GM18511 (cell line): ENCODE data around the gene SLC6A6.

Experiments used
- ATAC-seq: cut with Tn5 transposase; IDR thresholded peaks from one replicate; pipeline ENCODE4 v1.9.1; 2021; ENCODE audit warnings: mild to moderate bottlenecking, moderate library complexity; ENCODE audit not compliant: unreplicated experiment

Gene SLC6A6

GRCh38 chr3:14517601-14518431 lies 115.4 kb downstream of the SLC6A6 start:
- ATAC-seq: no peak

- ATAC-seq: no peak
Observed at GRCh38 chr3:14518432-14518802, 116.0 kb downstream of the SLC6A6 start.

GRCh38 chr3:14518893-14519292 lies 116.5 kb downstream of the SLC6A6 start:
- no peak for ATAC-seq

GRCh38 chr3:14519406-14519805 lies 117.0 kb downstream of the SLC6A6 start:
- ATAC-seq: no peak

- no peak for ATAC-seq
Observed at GRCh38 chr3:14520149-14520548, 117.7 kb downstream of the SLC6A6 start.

GRCh38 chr3:14520967-14521366 lies 118.6 kb downstream of the SLC6A6 start:
- no peak for ATAC-seq

- ATAC-seq: no peak
Observed at GRCh38 chr3:14521611-14522010, 119.2 kb downstream of the SLC6A6 start.

GRCh38 chr3:14522129-14522691 lies 119.8 kb downstream of the SLC6A6 start:
- no peak for ATAC-seq

- ATAC-seq: no peak
Observed at GRCh38 chr3:14522768-14523167, 120.4 kb downstream of the SLC6A6 start.

- ATAC-seq: no peak
Observed at GRCh38 chr3:14523792-14524191, 121.4 kb downstream of the SLC6A6 start.

- no peak for ATAC-seq
Observed at GRCh38 chr3:14524311-14524711, 121.9 kb downstream of the SLC6A6 start.

GRCh38 chr3:14524920-14525660 lies 122.7 kb downstream of the SLC6A6 start:
- ATAC-seq: no peak

- no peak for ATAC-seq
Observed at GRCh38 chr3:14525685-14526631, 123.6 kb downstream of the SLC6A6 start.

GRCh38 chr3:14528081-14528480 lies 125.7 kb downstream of the SLC6A6 start:
- no peak for ATAC-seq

- no peak for ATAC-seq
Observed at GRCh38 chr3:14531856-14532395, 129.5 kb downstream of the SLC6A6 start.

GRCh38 chr3:14532691-14533456 lies 130.5 kb downstream of the SLC6A6 start:
- ATAC-seq: no peak

GRCh38 chr3:14533457-14533958 lies 131.1 kb downstream of the SLC6A6 start:
- no peak for ATAC-seq

GRCh38 chr3:14534516-14535191 lies 132.2 kb downstream of the SLC6A6 start:
- no peak for ATAC-seq

GRCh38 chr3:14535616-14536015 lies 133.2 kb downstream of the SLC6A6 start:
- ATAC-seq: no peak
